ENCODE measurements around the gene PPDPF.

The PPDPF gene

DNA sequence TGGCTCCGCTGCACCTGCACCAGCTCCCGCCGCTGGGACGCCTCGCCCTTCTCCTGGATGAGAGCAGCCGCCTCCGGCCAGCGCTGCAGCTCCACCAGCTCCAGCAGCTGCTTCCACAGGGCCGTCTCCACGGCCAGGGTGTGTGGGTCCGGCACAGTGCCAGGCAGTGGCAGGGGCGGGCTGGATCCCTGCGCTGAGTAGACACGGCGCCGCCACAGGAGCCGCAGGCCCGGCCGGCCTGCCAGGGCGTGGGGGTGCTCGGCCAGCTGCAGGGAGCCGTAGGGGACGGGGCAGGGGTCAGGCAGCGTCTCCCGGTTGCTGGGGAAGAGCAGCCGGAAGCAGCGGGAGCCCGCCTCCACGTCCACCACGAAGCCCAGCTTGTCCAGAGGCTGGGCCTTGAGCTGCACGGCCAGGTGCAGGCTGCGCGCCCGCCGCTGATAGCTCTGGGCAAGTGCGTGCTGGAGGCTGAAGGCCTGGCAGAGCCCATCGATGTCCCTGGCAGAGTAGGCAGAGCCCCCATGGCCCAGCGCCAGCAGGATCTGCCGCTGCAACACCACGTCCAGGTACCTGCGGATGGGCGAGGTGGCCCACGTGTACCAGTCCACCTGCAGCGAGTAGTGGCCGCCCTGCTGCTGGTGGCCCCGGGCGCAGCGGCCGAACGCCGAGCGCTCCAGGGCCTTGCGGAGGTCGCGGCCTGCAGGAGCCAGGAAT lies 42.8 kb downstream of the PPDPF start:
- TF ChIP-seq, protein P1, sequence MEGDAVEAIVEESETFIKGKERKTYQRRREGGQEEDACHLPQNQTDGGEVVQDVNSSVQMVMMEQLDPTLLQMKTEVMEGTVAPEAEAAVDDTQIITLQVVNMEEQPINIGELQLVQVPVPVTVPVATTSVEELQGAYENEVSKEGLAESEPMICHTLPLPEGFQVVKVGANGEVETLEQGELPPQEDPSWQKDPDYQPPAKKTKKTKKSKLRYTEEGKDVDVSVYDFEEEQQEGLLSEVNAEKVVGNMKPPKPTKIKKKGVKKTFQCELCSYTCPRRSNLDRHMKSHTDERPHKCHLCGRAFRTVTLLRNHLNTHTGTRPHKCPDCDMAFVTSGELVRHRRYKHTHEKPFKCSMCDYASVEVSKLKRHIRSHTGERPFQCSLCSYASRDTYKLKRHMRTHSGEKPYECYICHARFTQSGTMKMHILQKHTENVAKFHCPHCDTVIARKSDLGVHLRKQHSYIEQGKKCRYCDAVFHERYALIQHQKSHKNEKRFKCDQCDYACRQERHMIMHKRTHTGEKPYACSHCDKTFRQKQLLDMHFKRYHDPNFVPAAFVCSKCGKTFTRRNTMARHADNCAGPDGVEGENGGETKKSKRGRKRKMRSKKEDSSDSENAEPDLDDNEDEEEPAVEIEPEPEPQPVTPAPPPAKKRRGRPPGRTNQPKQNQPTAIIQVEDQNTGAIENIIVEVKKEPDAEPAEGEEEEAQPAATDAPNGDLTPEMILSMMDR (IDR thresholded peaks at IDR 0.05; ENCODE audit: insufficient read depth, low read depth, low read length, missing control alignments) = no peak
- H3K4me3 ChIP-seq (ENCODE audit: low read length) = no peak overlapping the region
- DNase-seq (ENCODE audit: low read depth) = no peak

DNA sequence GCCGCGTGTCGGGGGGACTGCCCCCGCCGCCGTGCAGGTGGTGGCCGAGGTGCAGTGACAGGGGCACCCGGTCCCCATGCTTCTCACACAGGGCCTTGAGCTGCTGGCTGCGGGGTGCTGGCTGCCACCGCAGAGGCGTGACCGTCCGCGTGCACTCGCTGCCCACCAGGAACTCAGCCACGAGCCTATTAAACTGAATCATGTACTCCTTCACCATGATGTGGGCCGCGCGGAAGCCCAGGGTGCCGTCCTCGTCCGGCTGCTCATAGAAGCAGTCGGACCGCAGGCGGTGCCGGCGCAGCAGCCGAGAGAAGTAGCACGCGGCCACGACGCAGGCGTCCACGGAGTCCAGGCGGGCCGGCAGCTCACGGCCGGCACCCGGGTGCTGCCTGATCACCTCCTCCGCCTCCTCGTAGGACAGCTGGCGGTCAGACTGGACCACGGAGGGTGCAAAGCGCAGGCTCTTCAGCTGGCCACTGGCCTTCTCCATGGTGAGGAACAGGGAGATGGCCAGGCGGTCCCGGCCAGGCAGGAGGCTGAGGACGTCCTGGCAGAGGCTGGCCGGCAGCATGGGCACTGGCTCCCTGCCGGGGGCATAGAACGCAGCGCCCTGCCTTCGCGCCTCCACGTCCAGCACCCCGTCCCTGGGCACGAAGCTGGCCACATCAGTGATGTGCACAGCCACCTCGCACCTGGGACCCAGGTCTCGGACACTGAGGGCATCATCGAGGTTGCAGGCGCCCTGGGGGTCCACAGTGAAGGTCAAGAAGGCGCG lies 43.7 kb downstream of the PPDPF start:
- H3K4me3 ChIP-seq (ENCODE audit: low read length) = no peak overlapping the region
- TF ChIP-seq, protein P1 (IDR thresholded peaks at IDR 0.05; ENCODE audit: insufficient read depth, low read depth, low read length, missing control alignments) = no peak
- no peak for DNase-seq (ENCODE audit: low read depth)

DNA sequence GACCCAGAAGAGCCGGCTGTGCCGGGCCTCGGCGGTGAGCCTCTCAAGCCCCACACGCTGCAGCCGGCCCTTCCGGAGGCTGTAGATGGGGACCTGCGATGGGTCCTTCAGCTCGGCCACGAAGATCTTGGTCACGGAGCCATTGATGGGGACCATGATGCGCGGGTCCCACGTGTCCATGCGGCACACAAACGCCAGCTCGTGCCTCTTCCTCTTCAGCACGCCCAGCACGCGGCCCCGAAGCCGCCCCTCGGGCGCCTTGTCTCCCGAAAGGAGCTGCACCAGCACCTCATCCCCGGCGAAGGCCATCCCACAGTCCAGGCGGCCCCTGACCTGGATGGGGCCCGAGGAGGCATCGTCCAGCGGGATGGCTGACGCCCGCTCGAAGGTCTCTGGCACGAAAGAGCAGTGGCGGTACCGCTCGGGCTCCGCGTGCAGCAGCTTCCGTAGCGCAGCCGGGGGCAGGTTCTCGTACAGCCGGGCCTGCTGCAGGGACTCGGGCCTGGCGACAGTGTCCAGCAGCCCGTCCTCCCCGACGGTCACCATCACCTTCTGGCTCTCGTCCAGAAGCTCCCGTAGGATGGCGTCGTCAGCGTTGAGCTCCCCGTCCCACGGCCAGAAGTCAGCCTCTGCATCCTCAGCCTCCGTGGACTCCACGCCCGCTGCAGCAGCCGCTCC lies 44.6 kb downstream of the PPDPF start:
- no peak for DNase-seq (ENCODE audit: low read depth)
- H3K4me3 ChIP-seq (ENCODE audit: low read length) = no peak overlapping the region
- TF ChIP-seq, protein P1 (IDR thresholded peaks at IDR 0.05; ENCODE audit: insufficient read depth, low read depth, low read length, missing control alignments) = no peak

DNA sequence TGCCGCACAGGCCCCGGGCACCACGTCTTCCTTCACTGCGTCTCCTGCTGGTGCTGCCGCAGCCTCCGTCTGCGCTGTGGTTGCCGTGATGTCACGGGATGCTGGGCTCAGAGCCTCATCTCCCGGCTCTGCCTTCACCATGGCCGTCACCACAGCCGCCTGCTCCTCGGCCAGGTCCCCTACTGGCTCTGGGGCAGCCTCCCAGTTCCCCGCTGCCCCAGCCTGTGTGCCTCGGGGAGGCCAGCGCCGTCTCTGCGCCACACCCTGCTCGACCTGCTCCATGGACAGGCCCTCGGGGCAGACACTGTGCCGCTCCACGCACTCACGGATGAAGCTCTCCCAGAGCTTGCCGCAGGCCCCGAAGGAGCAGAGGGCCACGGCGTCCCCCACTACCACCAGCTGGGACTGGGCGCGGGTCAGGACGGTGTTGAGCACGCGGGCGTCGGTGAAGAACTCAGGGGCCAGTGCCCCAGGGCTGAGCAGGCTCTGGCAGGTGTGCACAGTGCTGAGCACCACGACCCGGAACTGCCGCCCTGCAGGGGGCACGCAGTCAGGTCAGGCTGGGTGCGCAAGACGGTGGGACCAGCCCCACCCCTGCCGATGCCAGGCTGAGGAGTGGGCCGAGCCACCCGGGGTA lies 45.3 kb downstream of the PPDPF start:
- no peak for DNase-seq (ENCODE audit: low read depth)
- TF ChIP-seq, protein P1 (IDR thresholded peaks at IDR 0.05; ENCODE audit: insufficient read depth, low read depth, low read length, missing control alignments) = no peak
- H3K4me3 ChIP-seq (ENCODE audit: low read length) = no peak overlapping the region

DNA sequence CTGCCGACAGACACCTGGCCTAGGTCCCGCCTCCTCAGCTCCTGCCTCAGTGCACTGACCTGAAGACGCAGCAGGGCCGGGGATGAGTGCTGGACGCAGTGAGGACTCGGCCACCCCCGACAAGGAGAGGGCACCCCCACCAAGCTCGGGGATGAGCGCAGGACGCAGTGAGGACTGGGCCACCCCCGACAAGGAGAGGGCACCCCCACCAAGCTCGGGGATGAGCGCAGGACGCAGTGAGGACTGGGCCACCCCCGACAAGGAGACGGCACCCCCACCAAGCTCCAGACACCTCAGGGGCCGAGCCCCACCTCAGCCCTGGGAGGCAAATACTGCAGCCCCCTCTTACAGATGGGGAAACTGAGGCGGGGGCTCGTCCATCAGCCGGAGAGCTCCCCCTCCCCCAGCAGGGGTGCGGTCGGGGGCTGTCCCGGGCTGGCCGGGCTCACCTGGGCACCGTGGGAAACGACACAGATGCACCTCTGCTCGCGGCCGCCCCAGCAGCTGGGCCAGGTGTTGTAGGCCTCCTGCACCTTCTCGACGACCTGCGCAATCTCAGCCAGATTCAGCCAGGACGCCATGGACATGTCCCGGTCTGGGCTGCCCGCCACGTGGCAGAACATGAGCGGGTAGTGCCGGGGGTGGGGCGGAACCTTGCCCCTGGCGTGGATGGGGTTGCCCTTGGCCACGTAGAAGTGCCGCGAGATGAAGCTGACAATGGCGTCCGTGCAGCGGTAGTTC lies 46.0 kb downstream of the PPDPF start:
- DNase-seq (ENCODE audit: low read depth) = no peak
- H3K4me3 ChIP-seq (ENCODE audit: low read length) = no peak overlapping the region
- TF ChIP-seq, protein P1 (IDR thresholded peaks at IDR 0.05; ENCODE audit: insufficient read depth, low read depth, low read length, missing control alignments) = no peak

DNA sequence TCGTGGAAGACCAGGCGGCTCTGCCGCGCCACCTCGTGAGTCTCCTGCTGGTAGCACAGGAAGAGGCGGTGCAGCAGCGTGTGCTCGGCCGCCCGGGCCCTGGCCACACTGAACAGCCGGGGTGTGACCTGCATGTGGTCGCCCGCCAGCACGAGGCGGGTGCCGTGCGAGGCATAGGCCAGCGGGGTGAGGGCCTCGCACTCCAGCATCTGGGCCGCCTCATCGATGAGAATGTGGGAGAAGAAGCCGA lies 46.5 kb downstream of the PPDPF start:
- TF ChIP-seq, protein P1 (IDR thresholded peaks at IDR 0.05; ENCODE audit: insufficient read depth, low read depth, low read length, missing control alignments) = no peak
- no peak overlapping the region for H3K4me3 ChIP-seq (ENCODE audit: low read length)
- DNase-seq (ENCODE audit: low read depth) = no peak

Measured in epithelial cell of esophagus (primary cell).